Hepatocyte (in vitro differentiated cells): ENCODE results near the gene FZR1. TPM values are rescaled to one million over a fixed set of nuclear protein-coding genes. Genes with fewer than 3 reads are reported as not detected.

Experiments used
- DNase-seq: peaks from one replicate; pipeline ENCODE4 v3.0.0-alpha.2; 2016; ENCODE audit warnings: low spot score
- H2AFZ ChIP-seq: fragments of 200-600 bp; sonication (generic); 2 replicates; pipeline ENCODE4 v1.6.0; 2016; ENCODE audit warnings: antibody characterized with exemption, mild to moderate bottlenecking
- H3K27ac ChIP-seq: fragments of 200-600 bp; sonication (generic); 2 replicates; pipeline ENCODE4 v1.5.1; 2016; ENCODE audit warnings: mild to moderate bottlenecking
- H3K27me3 ChIP-seq: fragments of 200-600 bp; sonication (generic); 2 replicates; pipeline ENCODE4 v1.6.1; 2016
- H3K36me3 ChIP-seq: fragments of 200-600 bp; sonication (generic); replicated peaks from 2 replicates; pipeline ENCODE4 v1.5.1; 2016; ENCODE audit warnings: low read depth; ENCODE audit not compliant: insufficient read depth
- H3K4me1 ChIP-seq: fragments of 200-600 bp; sonication (generic); 2 replicates; pipeline ENCODE4 v1.5.1; 2016; ENCODE audit warnings: mild to moderate bottlenecking, moderate library complexity; ENCODE audit not compliant: insufficient read depth
- H3K4me2 ChIP-seq: fragments of 200-600 bp; sonication (generic); 2 replicates; pipeline ENCODE4 v1.6.0; 2016
- H3K4me3 ChIP-seq: fragments of 200-600 bp; sonication (generic); 2 replicates; pipeline ENCODE4 v1.5.1; 2016; ENCODE audit warnings: mild to moderate bottlenecking
- H3K79me2 ChIP-seq: fragments of 200-600 bp; sonication (generic); 2 replicates; pipeline ENCODE4 v1.6.0; 2017; ENCODE audit warnings: mild to moderate bottlenecking
- H3K9me2 ChIP-seq: fragments of 200-600 bp; sonication (generic); replicated peaks from 2 replicates; pipeline ENCODE4 v1.6.0; 2017; ENCODE audit warnings: mild to moderate bottlenecking; ENCODE audit not compliant: insufficient read depth
- H3K9me3 ChIP-seq: fragments of 200-600 bp; sonication (generic); 2 replicates; pipeline ENCODE4 v1.5.1; 2016; ENCODE audit warnings: low read depth, mild to moderate bottlenecking
- H4K20me1 ChIP-seq: fragments of 200-600 bp; sonication (generic); 2 replicates; pipeline ENCODE4 v1.6.0; 2016; ENCODE audit warnings: mild to moderate bottlenecking; ENCODE audit not compliant: insufficient read depth, poor library complexity, severe bottlenecking
- CTCF ChIP-seq: fragments of 200-600 bp; sonication (generic); IDR thresholded peaks from 2 replicates; pipeline ENCODE4 v1.5.1; 2016; ENCODE audit warnings: antibody characterized with exemption, mild to moderate bottlenecking; ENCODE audit not compliant: poor library complexity
- EZH2 ChIP-seq: fragments of 200-600 bp; sonication (generic); IDR thresholded peaks from 2 replicates; pipeline ENCODE4 v1.6.1; 2016; ENCODE audit warnings: antibody characterized with exemption, mild to moderate bottlenecking, borderline replicate concordance
- EZH2phosphoT487 ChIP-seq: fragments of 200-600 bp; sonication (generic); IDR thresholded peaks from one replicate; pipeline ENCODE4 v1.6.1; 2018; ENCODE audit warnings: antibody characterized with exemption, mild to moderate bottlenecking, low read depth, moderate library complexity; ENCODE audit not compliant: unreplicated experiment, severe bottlenecking
- WGBS: methylation state at CpG from one replicate; pipeline ENCODE4 v1.1.6; 2016; ENCODE audit warnings: low lambda C conversion rate; ENCODE audit errors: missing lambda C conversion rate; 5-methylcytosine and 5-hydroxymethylcytosine counted together
- polyA plus RNA-seq: library from polyadenylated mRNA; unstranded; fragments of >200 nt; fragmentation: Nextera tagmentation; extraction: Ambion mirVana; gene quantifications from 2 replicates; pipeline ENCODE4 v1.2.1, GENCODE V29; 2016
- total RNA-seq: library from RNA; depleted of rRNA; stranded (reverse); fragments of >200 nt; gene quantifications from 2 replicates; pipeline ENCODE4 v1.2.3, GENCODE V29; 2014

The FZR1 gene
- total and polyA plus RNA-seq, 2 experiments from 2014 or later = 32.1 to 51.0 TPM

DNA sequence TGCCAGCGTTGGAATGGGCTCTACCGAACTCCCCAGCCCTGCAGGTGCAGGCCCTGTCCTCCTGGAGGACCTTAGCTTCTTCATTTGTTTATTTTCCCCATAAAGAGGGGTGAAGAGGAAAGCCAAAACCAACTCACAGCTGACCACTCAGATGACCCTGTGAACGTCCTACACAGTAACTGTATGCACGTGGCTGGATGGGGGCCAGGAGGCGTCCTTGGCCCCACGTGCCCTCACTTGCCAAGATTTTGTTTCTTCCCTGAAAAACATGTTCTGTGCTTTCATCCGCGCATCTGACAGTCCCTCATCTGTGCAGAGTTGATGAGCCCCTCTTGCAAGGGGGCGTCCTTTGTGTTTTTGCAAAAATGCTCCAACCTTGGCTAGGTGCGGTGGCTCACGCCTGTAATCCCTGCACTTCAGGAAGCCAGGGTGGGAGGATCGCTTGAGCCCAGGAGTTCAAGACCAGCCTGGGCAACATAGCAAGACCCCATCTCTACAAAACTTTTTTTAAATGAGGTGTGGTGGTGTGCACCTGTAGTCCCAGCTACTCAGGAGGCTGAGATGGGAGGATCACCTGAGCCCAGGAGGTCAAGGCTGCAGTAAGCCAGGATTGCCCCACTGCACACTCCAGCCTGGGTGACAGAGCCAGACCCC, 27.6 kb downstream of the FZR1 start:
- Histone ChIP-seq H3K27me3 (no peaks in the 10 kb centered on the region), H3K4me1 (no peaks in the 10 kb centered on the region), H3K79me2 (no peaks in the 10 kb centered on the region), H3K4me2 (no peak overlapping the region), H4K20me1 (peaks cover 2% of the 10 kb centered on the region), H3K4me3 (no peak overlapping the region), H3K27ac (no peak overlapping the region), H2AFZ (no peak overlapping the region), H3K9me3 (no peaks in the 10 kb centered on the region), H3K36me3 (no peaks in the 10 kb centered on the region), H3K9me2 (no peaks in the 10 kb centered on the region)
- DNase-seq = no peak
- TF ChIP-seq EZH2phosphoT487 (no peak), CTCF (no peak), EZH2 (no peak)
- 97% methylated on average over 12 of the region's 12 CpGs for WGBS

GRCh38 chr19:3534375-3535234, 28.5 kb downstream of the FZR1 start:
- Histone ChIP-seq H4K20me1 (peaks cover 3% of the 10 kb centered on the region), H3K4me3 (no peak overlapping the region), H3K27me3 (no peaks in the 10 kb centered on the region), H3K9me2 (no peaks in the 10 kb centered on the region), H3K79me2 (no peaks in the 10 kb centered on the region), H2AFZ (no peak overlapping the region), H3K36me3 (no peaks in the 10 kb centered on the region), H3K9me3 (no peaks in the 10 kb centered on the region), H3K4me2 (no peak overlapping the region), H3K4me1 (no peaks in the 10 kb centered on the region), H3K27ac (no peak overlapping the region)
- no peak for DNase-seq
- WGBS = 90% methylated on average over 34 of the region's 38 CpGs
- TF ChIP-seq EZH2phosphoT487 = no peak
- TF ChIP-seq CTCF = no peak
- no peak for TF ChIP-seq EZH2

DNA sequence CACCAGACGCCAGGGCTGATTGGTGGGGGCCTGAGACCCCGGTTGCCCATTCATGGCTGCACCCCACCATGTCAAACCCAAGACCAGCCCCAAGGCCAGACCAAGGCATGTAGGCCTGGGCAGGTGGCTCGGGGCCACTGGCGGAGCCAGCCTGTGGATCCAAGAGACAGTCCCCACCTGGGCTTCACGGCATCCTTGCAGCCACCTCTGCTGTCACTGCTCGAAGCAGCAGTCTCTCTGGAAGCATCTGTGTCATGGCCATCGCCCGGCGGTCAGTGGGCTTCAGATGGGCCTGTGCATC, 29.1 kb downstream of the FZR1 start:
- H3K27me3 ChIP-seq = no peaks in the 10 kb centered on the region
- no peaks in the 10 kb centered on the region for H3K36me3 ChIP-seq
- TF ChIP-seq EZH2 = no peak
- no peak for TF ChIP-seq EZH2phosphoT487
- no peak for TF ChIP-seq CTCF

More for the DNA sequence above, 29.1 kb downstream of the FZR1 start:
- no peaks in the 10 kb centered on the region for H3K9me2 ChIP-seq
- H3K27ac ChIP-seq = no peak overlapping the region
- H4K20me1 ChIP-seq = peaks cover 3% of the 10 kb centered on the region
- H3K4me3 ChIP-seq = no peak overlapping the region
- H3K4me1 ChIP-seq = no peaks in the 10 kb centered on the region
- WGBS = 95% methylated on average over 9 of the region's 9 CpGs
- no peak overlapping the region for H2AFZ ChIP-seq
- no peak for DNase-seq
- no peaks in the 10 kb centered on the region for H3K79me2 ChIP-seq
- no peak overlapping the region for H3K4me2 ChIP-seq
- no peaks in the 10 kb centered on the region for H3K9me3 ChIP-seq
